Measurements from ENCODE around the gene PREB.

DNA sequence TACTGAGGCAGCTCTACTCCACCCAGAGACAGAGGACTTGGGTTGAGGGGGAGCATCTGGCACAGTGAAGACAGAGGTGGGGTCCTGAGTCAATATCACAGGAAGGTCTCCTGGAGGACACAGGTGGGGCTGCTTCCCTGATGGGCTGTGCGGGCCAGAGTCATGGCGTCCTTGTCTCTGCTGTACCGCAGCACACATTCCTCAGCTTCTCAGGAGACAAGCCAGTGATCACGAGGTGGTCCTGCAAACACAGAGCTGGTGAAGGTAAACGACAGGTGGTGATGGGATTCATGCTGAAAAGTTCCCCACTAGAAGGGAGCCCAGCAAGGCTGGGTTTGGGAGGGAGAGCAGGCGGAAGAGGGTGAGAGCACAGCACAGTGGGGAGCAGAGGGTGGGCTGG is 24.0 kb upstream of the PREB start:
- TF ChIP-seq TBP (CRISPR knock-in tag; IDR thresholded peaks at IDR 0.05): no peak
- no peak for TF ChIP-seq MEIS2 (CRISPR knock-in tag; IDR thresholded peaks at IDR 0.05)
- TF ChIP-seq, protein P1, sequence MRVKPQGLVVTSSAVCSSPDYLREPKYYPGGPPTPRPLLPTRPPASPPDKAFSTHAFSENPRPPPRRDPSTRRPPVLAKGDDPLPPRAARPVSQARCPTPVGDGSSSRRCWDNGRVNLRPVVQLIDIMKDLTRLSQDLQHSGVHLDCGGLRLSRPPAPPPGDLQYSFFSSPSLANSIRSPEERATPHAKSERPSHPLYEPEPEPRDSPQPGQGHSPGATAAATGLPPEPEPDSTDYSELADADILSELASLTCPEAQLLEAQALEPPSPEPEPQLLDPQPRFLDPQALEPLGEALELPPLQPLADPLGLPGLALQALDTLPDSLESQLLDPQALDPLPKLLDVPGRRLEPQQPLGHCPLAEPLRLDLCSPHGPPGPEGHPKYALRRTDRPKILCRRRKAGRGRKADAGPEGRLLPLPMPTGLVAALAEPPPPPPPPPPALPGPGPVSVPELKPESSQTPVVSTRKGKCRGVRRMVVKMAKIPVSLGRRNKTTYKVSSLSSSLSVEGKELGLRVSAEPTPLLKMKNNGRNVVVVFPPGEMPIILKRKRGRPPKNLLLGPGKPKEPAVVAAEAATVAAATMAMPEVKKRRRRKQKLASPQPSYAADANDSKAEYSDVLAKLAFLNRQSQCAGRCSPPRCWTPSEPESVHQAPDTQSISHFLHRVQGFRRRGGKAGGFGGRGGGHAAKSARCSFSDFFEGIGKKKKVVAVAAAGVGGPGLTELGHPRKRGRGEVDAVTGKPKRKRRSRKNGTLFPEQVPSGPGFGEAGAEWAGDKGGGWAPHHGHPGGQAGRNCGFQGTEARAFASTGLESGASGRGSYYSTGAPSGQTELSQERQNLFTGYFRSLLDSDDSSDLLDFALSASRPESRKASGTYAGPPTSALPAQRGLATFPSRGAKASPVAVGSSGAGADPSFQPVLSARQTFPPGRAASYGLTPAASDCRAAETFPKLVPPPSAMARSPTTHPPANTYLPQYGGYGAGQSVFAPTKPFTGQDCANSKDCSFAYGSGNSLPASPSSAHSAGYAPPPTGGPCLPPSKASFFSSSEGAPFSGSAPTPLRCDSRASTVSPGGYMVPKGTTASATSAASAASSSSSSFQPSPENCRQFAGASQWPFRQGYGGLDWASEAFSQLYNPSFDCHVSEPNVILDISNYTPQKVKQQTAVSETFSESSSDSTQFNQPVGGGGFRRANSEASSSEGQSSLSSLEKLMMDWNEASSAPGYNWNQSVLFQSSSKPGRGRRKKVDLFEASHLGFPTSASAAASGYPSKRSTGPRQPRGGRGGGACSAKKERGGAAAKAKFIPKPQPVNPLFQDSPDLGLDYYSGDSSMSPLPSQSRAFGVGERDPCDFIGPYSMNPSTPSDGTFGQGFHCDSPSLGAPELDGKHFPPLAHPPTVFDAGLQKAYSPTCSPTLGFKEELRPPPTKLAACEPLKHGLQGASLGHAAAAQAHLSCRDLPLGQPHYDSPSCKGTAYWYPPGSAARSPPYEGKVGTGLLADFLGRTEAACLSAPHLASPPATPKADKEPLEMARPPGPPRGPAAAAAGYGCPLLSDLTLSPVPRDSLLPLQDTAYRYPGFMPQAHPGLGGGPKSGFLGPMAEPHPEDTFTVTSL (CRISPR knock-in tag; IDR thresholded peaks at IDR 0.05; ENCODE audit: borderline replicate concordance): no peak
- no peak for TF ChIP-seq NPAS2 (CRISPR knock-in tag; IDR thresholded peaks at IDR 0.05; ENCODE audit: borderline replicate concordance)
- TF ChIP-seq TFE3 (CRISPR knock-in tag; IDR thresholded peaks at IDR 0.05): no peak
- no peak for TF ChIP-seq MAZ (IDR thresholded peaks at IDR 0.05; ENCODE audit: borderline replicate concordance, low read depth, low read length)
- no peak for TF ChIP-seq MAZ (CRISPR knock-in tag; IDR thresholded peaks at IDR 0.05; ENCODE audit: low read depth)

Measured in HepG2 (cell line).